NCI-H2107 treated with DMSO at 0.1 percent for 48 hours (cell line): ENCODE measurements around the gene FARS2.

Source experiments
- DNase-seq: peaks from one replicate; lab custom pipeline; 2025; ENCODE audit not compliant: unreplicated experiment; lab: John Stamatoyannopoulos, UW

Gene FARS2

DNA sequence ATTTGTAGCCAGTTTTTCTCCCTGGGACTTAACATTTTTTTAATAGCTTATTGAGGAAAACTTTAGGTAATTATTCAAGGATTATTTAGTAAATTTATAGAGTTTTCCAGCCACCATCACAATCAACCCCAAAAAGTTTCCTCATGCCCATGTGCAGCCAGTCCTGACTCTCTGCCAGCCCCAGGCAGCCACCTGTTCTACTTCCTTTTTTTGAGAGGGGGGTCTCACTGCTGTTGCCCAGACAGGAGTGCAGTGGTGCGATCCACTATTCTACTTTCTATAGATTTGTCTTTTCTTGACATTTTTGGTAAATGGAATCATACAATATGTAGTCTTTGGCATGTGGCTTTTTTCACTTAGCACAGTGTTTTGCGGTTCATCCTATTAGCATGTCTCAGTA, 200.1 kb downstream of the FARS2 start:
- DNase-seq, result no peak

DNA sequence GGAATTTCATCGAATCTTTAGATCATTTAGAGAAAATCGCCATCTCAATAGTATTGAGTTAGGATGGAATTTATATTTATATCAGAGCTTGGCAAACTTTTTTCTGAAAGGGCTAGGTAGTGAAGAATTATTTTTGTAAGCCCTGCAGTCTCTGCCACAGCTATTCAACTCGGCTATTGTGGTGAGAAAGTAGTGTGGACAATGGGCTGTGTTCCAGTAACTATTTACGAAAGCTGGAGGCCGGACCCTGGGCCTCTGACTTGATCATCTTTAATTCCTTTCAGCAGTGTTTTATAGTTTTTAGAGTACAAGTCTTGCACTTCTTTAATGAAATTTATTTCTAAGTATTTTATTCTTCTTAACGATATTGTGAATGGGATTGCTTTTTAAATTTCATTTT, 201.5 kb downstream of the FARS2 start:
- no peak for DNase-seq

DNA sequence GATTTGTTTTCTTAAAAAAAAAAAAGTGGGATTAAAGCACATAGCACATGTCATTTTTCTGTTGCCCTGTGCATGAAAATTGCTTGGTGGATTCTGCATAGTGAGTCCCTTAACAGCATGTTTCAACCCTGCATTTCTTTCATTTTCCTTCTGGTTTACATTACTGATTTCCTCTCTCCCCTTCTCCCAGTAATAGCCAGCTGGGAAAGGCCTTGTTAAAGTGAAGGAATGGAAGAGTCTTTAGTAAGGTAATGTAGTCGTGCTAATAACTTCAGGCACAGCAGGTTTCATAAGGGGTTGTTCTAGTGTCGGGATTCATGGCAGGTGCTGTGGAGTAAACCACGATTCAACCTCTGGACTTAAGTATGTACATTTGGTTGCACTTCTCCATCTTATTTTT, 202.4 kb downstream of the FARS2 start:
- no peak for DNase-seq

DNA sequence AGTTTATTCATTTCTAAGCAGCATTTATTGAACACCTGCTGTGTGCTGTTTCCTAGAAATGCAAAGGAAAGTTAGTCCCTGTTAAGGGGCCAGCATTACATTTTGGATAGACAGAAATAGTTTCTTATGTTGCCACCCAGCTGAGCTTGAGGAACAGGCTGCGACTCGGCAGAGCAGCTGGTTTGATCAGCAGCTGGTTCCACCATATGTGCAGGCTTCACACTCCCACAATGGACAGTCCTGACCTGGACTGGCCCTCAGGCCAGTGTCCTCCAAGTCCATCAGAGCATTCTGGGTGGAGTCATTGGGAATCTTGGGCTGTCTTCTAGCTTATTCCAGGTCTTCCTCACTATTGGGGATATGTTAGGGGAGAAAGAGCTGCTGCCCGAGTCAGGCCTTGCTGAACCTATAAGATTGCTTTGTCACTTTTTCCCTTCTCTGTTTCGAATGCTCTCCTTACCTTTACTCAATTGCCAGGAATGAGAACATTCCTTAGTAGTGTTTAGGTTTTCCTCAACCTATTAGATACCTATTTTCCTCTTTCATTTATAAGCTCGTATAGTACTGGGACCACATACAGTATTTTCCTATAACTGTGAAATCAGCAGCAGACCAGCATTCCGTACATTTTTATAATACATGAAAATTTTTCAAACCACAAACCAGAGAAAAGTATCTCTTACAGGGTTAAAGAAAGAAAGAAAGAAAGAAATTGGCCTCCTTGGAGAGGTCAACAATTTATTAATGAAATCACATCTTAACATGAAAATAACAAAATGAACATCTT, 203.0 kb downstream of the FARS2 start:
- no peak for DNase-seq

DNA sequence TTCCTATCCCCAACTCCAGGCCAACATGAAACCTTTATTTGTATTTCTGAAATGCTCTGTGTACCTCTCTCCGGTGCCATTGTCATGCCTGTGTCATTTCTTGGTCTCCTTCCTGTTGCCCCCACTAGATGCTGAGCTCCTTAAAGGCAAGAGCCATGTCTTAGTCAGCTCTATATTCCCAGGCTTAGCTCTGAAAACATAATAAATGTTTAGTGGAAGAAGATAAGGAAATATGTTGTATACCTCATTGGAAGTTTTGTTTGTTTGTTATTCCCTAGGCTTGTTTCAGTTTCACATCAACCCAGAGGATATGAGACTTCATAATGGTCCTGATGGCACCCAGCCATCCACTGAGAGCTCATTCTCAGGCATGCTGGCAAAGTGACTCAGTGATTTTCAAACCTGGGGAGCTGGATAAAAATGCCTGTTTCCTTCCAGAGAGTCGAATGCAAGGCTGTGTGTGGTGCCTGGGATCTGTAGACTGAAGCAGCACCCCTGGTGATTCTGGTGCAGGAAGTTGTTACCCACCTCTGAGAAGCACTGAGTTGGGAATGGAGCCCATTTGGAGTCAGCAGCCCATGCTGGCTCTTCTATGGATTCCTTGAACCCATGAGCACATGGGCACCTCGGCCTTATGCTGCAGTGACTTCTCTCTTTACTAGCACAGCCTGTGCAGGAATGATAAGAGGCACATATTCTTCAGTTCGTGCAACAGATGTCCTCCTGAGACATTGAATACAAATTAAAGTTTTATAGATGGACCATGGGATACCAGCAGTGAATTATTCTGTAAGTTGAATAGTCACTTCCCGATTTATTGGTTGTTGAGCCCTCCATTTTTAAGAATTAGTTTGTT, 205.2 kb downstream of the FARS2 start:
- DNase-seq, result no peak

DNA sequence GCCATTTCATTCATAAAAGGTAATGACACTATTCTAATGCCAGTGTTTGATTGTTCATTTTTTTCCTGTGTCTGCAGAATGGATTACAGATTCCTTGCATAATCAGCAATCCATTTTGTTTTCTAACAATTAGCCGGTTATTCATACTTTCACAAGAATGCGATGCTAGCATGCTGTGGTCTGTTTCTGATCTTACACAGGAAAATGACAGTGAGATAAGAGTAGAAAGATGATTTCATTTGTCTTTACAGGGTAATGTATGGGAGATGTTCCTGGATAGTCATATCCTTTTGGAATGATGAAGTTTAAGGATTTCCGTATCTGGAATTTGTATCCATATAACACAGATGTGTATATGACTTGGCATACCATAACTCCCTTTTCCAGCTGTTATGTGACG, 207.3 kb downstream of the FARS2 start:
- no peak for DNase-seq

DNA sequence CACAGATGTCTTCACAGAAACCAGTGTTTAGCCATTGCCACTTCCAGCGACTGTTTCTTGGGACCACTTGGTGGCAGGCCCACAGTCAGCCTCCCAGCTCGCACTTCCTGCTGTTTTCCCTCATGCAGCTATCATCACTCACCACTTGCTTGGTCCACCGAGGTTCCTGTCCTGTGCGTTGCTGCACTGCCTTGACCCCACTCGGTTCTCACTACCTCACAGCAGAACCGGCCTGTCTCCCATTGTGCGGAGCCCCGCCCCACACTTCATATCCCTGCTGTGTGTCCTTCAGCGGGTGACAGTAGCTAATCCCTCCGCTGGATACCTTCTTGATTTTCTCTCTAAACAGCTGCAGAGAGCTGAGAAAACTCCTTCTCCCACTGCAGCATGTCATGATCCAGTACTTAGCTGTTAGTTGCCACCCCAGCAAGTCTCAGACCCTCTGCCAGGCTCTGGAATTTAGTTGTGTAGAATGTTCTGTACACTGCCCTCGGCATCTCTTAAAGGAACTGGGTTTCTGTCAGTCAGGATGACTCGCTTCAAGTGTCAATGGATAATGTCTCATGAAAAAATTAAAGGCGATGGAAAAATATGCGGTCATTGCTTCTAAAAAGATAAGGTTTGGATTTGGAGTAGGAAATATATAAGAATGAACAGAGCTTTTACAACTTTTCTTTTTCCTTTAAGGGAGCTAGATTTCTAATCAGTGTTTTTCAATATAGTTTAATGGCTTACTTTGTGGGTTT, 208.0 kb downstream of the FARS2 start:
- no peak for DNase-seq

DNA sequence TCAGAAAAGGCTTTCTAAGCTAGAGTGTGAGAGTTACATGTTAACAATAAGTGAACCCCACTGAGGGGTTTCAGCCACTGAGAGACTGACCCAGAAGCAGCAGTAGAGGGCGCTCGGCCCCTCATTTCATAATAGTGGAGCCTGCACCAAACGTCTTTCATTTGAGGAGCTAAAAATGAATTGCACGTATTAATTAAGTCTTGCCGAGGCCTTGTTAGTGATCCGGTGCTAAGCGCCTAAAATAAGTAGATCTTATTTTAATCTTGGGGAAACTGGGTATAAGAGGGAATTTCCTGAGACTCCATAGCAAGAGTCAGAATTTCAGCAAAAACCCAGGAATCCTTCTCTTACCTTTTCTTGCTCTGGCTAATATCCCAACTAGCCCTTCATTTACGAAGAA, 209.7 kb downstream of the FARS2 start:
- peak; percentile 17 for DNase-seq

DNA sequence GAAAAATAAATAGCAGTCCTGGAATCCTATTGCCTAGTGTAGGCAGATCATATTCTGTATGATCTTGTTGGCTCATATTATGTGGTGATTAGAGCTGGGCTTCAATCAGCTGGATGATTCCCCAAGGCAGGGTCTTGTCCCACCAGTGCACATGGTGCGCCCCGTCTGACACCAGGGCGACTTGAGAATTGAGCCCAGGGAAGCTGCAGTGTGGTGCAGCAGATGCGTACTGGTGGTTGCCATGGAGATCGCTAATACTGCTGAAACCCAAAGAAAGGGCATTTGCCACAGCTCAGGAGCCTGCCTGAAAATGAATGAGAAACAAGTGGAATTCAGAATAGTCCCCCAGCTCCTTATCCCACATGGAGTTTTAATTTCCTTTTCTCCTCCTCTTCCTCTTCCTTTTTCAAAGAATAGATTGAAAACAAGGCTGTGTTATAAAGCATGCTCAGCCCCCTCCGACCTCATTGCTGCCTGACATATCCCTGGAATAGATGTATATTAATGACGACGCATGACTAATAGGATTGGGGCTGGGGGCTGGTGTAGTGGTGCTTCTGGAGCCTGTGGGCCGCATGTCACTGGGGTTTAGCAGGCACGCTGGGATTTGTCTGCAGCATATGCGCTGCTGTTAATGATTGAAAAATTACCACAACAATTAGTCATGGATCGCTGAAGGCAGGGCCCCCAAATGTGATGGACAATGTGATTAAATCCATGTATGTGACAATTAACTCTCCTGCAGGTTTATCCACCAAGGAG, 210.5 kb downstream of the FARS2 start:
- no peak for DNase-seq

DNA sequence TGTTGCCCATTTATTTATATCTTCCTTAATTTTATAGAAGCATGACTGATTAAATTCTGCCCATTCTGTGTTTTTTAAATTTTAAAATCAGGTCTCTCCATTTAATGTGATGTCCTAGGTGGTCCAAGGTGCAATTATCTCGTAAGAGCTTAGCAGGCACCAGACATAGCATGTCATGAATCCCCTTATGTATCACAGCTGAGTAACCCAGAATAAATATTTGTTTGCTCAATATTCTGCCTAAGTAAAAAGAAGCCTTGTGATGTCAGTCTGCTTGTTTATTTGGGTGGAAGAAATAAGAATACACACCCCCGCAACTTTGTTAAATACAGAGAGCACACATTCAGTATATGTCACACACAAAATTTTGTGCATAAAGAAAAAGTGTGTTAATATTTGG, 211.3 kb downstream of the FARS2 start:
- no peak for DNase-seq

DNA sequence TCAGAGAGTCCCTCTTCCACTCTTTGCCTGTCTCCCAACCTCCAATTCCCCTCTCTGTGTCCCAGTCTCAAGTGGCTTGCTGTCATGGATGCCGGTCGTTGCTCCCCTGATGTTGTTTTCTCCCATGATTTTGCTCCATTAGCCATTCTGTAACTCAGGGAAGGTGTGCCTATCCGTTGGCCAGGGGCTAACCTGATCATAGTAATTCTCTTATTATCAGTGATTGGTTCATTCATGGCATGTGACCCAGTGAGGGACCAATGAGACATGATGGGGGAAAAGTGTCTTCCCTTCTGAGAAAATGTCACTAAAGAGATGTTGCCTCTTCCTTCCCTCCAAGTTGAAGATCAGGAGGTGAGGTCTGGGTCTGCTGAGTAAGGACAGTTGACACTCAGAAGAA, 214.5 kb downstream of the FARS2 start:
- no peak for DNase-seq

DNA sequence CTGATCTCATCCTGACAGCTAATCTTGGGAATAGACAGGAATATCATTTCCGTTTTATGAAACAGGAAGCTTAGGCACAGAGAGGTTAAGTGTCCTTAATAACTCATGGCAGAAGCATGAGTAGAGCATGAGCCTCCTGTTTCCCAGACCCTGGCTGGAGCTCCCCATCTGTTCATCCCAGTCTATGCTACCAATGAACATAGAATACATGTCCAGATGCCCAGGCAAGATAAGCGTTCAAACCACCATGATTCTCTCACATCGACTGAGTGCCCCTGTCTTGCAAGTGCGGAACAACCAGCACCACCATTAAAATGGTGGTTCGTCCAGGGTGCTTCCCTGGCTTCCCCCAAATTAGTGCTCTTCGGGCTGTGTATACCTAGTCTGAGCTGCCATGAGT, 217.1 kb downstream of the FARS2 start:
- DNase-seq, result no peak

DNA sequence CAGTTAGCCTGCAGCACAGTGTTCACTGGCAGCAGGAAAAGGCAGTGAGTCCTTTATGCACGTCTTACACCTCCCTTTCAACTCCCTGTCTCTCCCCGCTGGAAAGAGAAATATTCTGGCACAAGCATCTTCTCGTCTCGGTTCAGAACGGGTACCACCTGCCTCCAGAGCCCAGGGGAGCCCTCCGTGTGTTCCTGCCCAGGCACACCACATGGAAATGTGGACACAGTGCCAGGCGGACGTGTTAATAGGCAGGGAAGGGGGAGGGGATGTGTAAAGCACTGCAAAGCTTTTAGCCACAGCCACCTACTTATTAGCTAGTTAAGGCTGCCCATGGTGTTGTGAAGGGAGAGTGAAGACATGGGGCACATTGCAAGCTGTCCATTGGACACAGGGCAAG, 219.7 kb downstream of the FARS2 start:
- DNase-seq, result peak; percentile 59

DNA sequence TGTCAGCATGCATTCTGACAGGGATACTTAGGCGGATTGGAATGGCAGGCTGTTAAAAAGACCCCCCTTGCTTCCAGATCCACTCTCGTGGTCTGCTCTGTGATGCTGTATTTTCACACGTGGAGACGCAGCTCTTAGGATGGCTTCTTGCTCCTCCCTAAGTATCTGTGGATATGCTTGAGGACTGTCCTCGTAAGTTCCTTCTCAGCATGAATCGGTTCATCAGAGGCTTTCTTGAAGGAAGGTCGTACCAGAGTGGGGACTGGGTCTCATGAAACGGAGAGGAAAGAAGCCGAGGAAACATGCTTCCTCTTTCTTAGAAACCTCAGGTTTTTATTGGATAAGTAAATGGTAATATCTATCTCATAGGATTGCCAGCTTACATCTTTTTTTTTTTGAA, 220.4 kb downstream of the FARS2 start:
- no peak for DNase-seq

DNA sequence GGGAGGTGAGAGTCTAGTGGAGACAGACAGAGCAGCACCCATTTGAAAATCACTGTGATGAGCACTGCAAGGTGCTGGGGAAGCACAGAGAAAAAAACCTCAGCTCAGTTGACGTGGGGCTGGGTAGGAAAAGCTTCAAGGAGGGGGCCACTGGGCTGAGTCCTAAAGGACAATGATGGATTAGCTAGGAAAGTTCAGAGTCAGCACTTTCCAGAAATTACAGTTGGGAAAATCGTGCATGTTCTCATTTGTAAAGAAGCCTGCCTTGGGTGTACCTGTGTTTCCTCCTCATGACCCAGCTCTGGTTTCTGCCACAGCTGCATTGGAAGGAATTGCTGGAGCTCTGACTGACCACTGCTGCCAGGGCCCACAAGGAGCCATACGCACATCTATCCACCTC, 221.3 kb downstream of the FARS2 start:
- no peak for DNase-seq

DNA sequence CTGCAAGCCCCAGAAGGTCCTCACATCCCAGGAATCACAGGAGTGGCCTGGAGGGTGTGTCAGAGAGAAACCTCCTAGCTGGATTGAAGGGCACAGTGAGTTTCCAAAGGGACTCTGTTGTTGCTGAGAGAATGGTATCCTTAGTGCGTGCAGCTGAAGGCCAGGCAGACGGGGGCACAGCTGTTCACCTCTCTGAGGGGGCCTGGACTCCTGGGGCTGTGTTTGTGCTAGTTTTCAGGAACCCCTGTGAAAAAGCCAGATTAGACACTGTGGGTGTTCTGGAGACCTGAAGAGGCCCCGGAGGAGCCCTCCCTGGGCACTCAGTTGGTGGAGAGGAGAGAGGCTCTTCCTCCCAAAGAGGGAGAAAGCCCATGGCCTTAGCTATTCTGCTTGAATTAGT, 223.4 kb downstream of the FARS2 start:
- DNase-seq, result no peak

DNA sequence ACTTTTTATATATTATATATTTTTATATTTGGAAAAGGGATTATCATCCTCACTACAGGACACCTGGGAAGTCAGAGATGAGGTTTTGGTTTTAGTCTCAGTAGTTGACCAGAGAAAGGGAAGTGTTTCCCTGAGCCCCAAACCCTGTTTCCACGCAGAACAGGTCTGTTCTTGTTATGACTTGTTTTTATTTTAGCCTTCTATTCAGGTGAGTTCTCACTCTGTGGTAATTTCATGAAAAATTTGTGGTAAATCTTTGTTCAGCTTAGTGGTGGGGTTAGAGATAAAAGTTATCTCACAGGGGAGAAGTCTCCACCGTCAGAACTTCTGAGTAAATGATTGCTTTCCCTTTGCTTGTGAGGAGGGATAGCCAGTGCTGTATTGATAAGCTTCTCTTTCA, 224.9 kb downstream of the FARS2 start:
- no peak for DNase-seq

DNA sequence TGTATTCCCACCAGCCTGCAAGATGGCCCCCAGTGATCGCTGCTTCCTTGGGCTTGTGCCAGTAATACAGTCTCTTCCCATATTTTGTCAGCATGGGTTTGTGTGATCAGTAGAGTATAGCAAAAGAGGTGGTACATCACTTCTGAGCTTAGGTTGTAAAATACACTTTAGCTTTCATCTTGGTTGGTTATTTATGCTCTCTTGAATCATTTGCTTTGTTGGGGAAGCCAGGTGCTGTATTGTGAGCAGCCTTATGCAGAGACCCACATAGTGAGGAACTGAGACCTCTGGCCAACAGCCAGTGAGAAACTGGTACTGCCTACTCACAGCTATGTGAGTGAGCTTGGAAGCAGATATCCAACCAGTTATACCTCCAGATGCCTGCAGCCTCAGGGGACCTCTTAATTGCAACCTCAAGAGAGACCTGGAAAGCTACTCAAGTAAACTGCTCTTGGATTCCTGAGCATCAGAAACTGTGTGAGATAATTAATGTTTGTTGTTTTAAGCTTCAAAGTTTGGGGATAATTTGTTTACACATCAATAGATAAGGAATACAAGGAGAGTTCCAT, 229.3 kb downstream of the FARS2 start:
- peak; percentile 68 for DNase-seq

DNA sequence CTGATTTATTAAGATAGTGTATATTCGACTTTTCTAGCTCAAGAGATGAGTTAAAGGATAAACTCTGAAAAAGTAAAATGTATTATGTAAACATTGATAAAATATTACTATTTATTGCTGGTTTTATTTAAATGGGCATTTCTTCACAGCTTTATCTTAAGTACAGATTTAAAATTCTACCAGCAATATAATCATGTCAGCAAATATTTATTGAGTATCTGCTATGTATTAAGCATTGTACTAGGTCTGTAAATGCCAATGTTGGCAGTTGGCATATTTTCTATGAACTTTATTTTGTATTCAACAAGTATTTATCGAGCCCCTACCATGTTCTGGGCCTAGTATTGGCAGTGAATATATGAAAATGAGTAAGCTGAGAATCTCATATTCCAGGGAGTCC, 231.0 kb downstream of the FARS2 start:
- DNase-seq, result no peak

DNA sequence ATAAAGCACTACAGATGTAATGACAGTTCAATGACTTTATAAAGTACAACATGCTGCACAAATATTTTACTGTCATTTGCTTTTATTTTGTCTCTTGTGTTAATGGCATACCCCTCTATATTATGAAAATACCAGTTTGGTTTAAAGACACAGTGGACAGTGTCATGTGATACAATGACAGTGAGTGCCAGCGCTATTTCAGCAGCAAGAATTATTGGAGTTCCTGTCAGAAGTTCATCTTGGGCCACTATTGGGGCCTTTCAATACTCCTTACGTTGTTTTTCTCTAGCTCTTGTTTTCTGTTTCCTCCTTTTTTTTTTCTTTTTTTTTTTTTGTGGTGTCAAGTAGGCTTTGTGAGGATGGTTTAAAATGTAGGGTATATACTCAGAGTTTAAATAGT, 232.5 kb downstream of the FARS2 start:
- no peak for DNase-seq
